ENCODE data around the gene APOBEC3B.
"Not testable (repeated sequence)": the region's sequence is repeated elsewhere in the genome, so short reads cannot be mapped to it uniquely, and the experiment has no call there.

APOBEC3B gene

GRCh38 chr22:39021552-39022250 is 39.6 kb downstream of the APOBEC3B start:
- peak overlapping the region; percentile 49 for H3K27ac ChIP-seq (ENCODE audit: low read length)
- peaks cover 0 to 5% of the 10 kb centered on the region in 2 donors for H3K36me3 ChIP-seq (ENCODE audit: control insufficient read depth in 2 of 2, insufficient read depth in 2 of 2, low read length in 2 of 2)
- H3K9me3 ChIP-seq (ENCODE audit: control insufficient read depth in 2 of 2, low read length in 2 of 2), result no peaks in the 10 kb centered on the region
- H3K4me1 ChIP-seq (ENCODE audit: control insufficient read depth, insufficient read depth, low read length), result peaks cover 10% of the 10 kb centered on the region
- peak overlapping the region; percentile 35 to 64 for H3K4me3 ChIP-seq (ENCODE audit: low read length in 2 of 2)
- peak overlapping the region in 1 of 2 donors; percentile 38 for H3K9ac ChIP-seq (ENCODE audit: low read length in 2 of 2)
- no peaks in the 10 kb centered on the region for H3K27me3 ChIP-seq (ENCODE audit: control insufficient read depth in 1 of 2, insufficient read depth in 2 of 2, low read length in 2 of 2)

DNA sequence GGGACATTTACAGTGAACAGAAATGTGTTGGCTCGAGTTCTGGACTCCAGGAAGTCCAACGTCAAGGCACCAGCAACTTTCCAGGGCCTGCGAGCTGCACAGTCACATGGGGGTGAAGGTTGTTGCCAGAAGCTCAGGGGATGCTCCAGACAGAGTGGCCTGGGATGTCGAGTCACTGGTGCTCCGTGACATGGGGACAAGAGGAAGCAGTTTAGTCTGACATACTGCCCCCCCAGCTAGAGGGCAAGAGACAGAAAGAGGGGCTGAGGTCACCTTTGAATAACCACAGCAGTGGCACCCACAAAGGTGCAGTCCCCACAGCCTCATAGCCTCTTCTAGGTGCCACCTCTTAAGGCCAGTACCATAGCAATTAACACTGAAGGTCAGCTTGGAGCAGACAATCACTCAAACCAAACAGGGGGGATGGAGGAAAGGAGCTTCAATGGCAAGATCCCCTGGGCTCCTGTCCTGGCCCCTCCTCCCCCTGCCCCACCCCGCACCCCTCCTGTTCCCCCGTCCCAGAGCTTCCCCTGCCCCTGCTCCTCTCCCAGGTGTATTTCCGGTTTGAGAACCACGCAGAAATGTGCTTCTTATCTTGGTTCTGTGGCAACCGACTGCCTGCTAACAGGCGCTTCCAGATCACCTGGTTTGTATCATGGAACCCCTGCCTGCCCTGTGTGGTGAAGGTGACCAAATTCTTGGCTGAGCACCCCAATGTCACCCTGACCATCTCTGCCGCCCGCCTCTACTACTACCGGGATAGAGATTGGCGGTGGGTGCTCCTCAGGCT is 42.6 kb downstream of the APOBEC3B start:
- Histone ChIP-seq H3K36me3 (ENCODE audit: control insufficient read depth in 2 of 2, insufficient read depth in 2 of 2, low read length in 2 of 2) (peaks cover 0 to 3% of the 10 kb centered on the region in 2 donors), H3K9me3 (ENCODE audit: control insufficient read depth in 2 of 2, low read length in 2 of 2) (no peaks in the 10 kb centered on the region), H3K27me3 (ENCODE audit: control insufficient read depth in 1 of 2, insufficient read depth in 2 of 2, low read length in 2 of 2) (no peaks in the 10 kb centered on the region), H3K9ac (ENCODE audit: low read length in 2 of 2) (no peak overlapping the region), H3K27ac (ENCODE audit: low read length) (no peak overlapping the region), H3K4me3 (ENCODE audit: low read length in 2 of 2) (no peak overlapping the region), H3K4me1 (ENCODE audit: control insufficient read depth, insufficient read depth, low read length) (peaks cover 10% of the 10 kb centered on the region)

DNA sequence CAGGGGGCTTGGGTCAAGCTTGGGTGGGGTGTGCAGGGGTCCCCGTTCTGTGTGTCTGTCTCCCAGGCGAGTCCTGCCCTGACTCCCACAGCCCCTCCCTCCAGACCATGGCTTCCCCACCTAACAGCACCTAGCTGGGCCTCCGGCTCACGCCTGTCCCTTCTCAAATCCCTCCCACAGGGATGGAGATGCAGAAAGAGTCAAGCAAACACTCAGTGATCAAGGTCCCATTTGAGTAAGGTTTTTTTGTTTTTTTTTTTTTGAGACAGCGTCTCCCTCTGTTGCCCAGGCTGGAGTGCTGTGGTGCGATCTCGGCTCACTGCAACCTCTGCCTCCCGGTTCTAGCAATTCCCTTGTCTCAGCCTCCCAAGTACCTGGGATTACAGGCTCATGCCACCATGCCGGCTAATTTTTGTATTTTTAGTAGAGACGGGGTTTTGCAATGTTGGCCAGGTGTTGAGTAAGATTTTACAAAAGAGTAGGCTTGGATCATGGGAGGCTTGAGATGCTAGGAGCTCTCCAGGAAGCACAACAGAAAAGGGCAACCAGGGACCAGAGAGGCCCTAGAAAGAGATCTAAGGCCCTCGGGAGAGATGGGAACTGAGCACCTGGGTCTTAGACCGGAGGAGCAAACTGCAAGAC is 44.5 kb downstream of the APOBEC3B start:
- H3K36me3 ChIP-seq (ENCODE audit: control insufficient read depth in 2 of 2, insufficient read depth in 2 of 2, low read length in 2 of 2), result peaks cover 0 to 3% of the 10 kb centered on the region in 2 donors
- no peaks in the 10 kb centered on the region for H3K9me3 ChIP-seq (ENCODE audit: control insufficient read depth in 2 of 2, low read length in 2 of 2)
- no peak overlapping the region for H3K4me3 ChIP-seq (ENCODE audit: low read length in 2 of 2)
- no peak overlapping the region for H3K27ac ChIP-seq (ENCODE audit: low read length)
- no peaks in the 10 kb centered on the region for H3K27me3 ChIP-seq (ENCODE audit: control insufficient read depth in 1 of 2, insufficient read depth in 2 of 2, low read length in 2 of 2)
- peaks cover 6% of the 10 kb centered on the region for H3K4me1 ChIP-seq (ENCODE audit: control insufficient read depth, insufficient read depth, low read length)
- no peak overlapping the region for H3K9ac ChIP-seq (ENCODE audit: low read length in 2 of 2)

GRCh38 chr22:39027717-39028116 is 45.6 kb downstream of the APOBEC3B start:
- H3K36me3 ChIP-seq (ENCODE audit: control insufficient read depth in 2 of 2, insufficient read depth in 2 of 2, low read length in 2 of 2), result peaks cover 0 to 3% of the 10 kb centered on the region in 2 donors

DNA sequence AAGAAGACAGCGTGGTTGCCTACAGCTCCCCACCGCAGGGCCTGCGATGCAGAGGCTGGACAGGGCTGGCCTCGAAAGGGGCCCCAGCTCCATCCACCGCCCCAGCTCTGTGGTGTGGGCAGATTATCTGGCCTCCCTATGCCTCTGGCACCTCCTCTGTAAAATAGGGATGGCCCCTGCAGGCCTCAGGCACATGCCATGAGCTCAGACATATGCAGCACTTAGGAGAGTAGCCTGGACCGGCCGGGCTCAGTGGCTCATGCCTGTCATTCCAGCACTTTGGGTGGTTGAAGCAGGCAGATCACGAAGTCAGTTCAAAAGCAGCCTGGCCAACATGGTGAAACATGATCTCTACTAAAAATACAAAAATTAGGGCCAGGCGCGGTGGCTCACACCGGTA is 46.1 kb downstream of the APOBEC3B start:
- no peaks in the 10 kb centered on the region for H3K9me3 ChIP-seq (ENCODE audit: control insufficient read depth in 2 of 2, low read length in 2 of 2)
- no peak overlapping the region for H3K4me3 ChIP-seq (ENCODE audit: low read length in 2 of 2)
- no peaks in the 10 kb centered on the region for H3K27me3 ChIP-seq (ENCODE audit: control insufficient read depth in 1 of 2, insufficient read depth in 2 of 2, low read length in 2 of 2)
- no peaks in the 10 kb centered on the region for H3K4me1 ChIP-seq (ENCODE audit: control insufficient read depth, insufficient read depth, low read length)
- H3K9ac ChIP-seq (ENCODE audit: low read length in 2 of 2), result no peak overlapping the region
- no peak overlapping the region for H3K27ac ChIP-seq (ENCODE audit: low read length)
- peaks cover 0 to 3% of the 10 kb centered on the region in 2 donors for H3K36me3 ChIP-seq (ENCODE audit: control insufficient read depth in 2 of 2, insufficient read depth in 2 of 2, low read length in 2 of 2)

More at GRCh38 chr22:39027717-39028116, 45.6 kb downstream of the APOBEC3B start:
- Histone ChIP-seq H3K9me3 (ENCODE audit: control insufficient read depth in 2 of 2, low read length in 2 of 2) (no peaks in the 10 kb centered on the region), H3K27me3 (ENCODE audit: control insufficient read depth in 1 of 2, insufficient read depth in 2 of 2, low read length in 2 of 2) (no peaks in the 10 kb centered on the region), H3K27ac (ENCODE audit: low read length) (no peak overlapping the region), H3K4me1 (ENCODE audit: control insufficient read depth, insufficient read depth, low read length) (no peaks in the 10 kb centered on the region), H3K4me3 (ENCODE audit: low read length in 2 of 2) (no peak overlapping the region), H3K9ac (ENCODE audit: low read length in 2 of 2) (no peak overlapping the region)

- Histone ChIP-seq H3K27me3 (ENCODE audit: control insufficient read depth in 1 of 2, insufficient read depth in 2 of 2, low read length in 2 of 2) (no peaks in the 10 kb centered on the region), H3K9me3 (ENCODE audit: control insufficient read depth in 2 of 2, low read length in 2 of 2) (no peaks in the 10 kb centered on the region), H3K4me1 (ENCODE audit: control insufficient read depth, insufficient read depth, low read length) (no peaks in the 10 kb centered on the region), H3K27ac (ENCODE audit: low read length) (no peak overlapping the region), H3K4me3 (ENCODE audit: low read length in 2 of 2) (no peak overlapping the region), H3K36me3 (ENCODE audit: control insufficient read depth in 2 of 2, insufficient read depth in 2 of 2, low read length in 2 of 2) (peaks cover 0 to under 1% of the 10 kb centered on the region in 2 donors), H3K9ac (ENCODE audit: low read length in 2 of 2) (no peak overlapping the region)
Measured at GRCh38 chr22:39029227-39029626, 47.1 kb downstream of the APOBEC3B start.

- Histone ChIP-seq H3K27me3 (ENCODE audit: control insufficient read depth in 1 of 2, insufficient read depth in 2 of 2, low read length in 2 of 2) (no peaks in the 10 kb centered on the region), H3K27ac (ENCODE audit: low read length) (no peak overlapping the region), H3K9ac (ENCODE audit: low read length in 2 of 2) (no peak overlapping the region), H3K4me3 (ENCODE audit: low read length in 2 of 2) (no peak overlapping the region), H3K9me3 (ENCODE audit: control insufficient read depth in 2 of 2, low read length in 2 of 2) (no peaks in the 10 kb centered on the region), H3K4me1 (ENCODE audit: control insufficient read depth, insufficient read depth, low read length) (no peaks in the 10 kb centered on the region), H3K36me3 (ENCODE audit: control insufficient read depth in 2 of 2, insufficient read depth in 2 of 2, low read length in 2 of 2) (no peaks in the 10 kb centered on the region)
Measured at GRCh38 chr22:39030705-39031104, 48.6 kb downstream of the APOBEC3B start.

- H3K4me3 ChIP-seq (ENCODE audit: low read length in 2 of 2); H3K27ac ChIP-seq (ENCODE audit: low read length); H3K9ac ChIP-seq (ENCODE audit: low read length in 2 of 2); H3K36me3 ChIP-seq (ENCODE audit: control insufficient read depth in 2 of 2, insufficient read depth in 2 of 2, low read length in 2 of 2); H3K4me1 ChIP-seq (ENCODE audit: control insufficient read depth, insufficient read depth, low read length); H3K27me3 ChIP-seq (ENCODE audit: control insufficient read depth in 1 of 2, insufficient read depth in 2 of 2, low read length in 2 of 2); H3K9me3 ChIP-seq (ENCODE audit: control insufficient read depth in 2 of 2, low read length in 2 of 2): not testable (repeated sequence)
Measured at GRCh38 chr22:39031434-39032295, 49.5 kb downstream of the APOBEC3B start.

DNA sequence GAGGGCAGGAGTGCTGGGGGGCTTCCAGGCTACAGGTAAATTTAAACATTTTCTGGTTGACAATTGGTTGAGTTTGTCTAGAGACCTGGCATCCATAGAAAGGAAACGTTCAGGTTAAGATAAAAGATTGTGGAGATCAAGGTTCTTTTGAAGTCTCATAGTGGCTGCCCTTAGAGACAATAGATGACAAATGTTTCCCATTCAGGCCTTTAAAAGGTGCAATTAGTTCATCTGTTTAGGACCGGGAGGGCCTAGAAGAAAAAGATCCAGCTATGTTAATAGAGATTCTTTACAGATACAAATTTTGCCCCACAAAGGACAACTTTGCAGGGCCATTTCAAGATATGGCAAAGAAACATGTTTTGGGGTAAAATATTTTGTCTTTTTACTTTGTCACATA is 54.9 kb downstream of the APOBEC3B start:
- H3K9ac ChIP-seq (ENCODE audit: low read length in 2 of 2); H3K36me3 ChIP-seq (ENCODE audit: control insufficient read depth in 2 of 2, insufficient read depth in 2 of 2, low read length in 2 of 2); H3K27me3 ChIP-seq (ENCODE audit: control insufficient read depth in 1 of 2, insufficient read depth in 2 of 2, low read length in 2 of 2); H3K9me3 ChIP-seq (ENCODE audit: control insufficient read depth in 2 of 2, low read length in 2 of 2); H3K4me1 ChIP-seq (ENCODE audit: control insufficient read depth, insufficient read depth, low read length); H3K27ac ChIP-seq (ENCODE audit: low read length); H3K4me3 ChIP-seq (ENCODE audit: low read length in 2 of 2): not testable (repeated sequence)
